Dermis blood vessel endothelial cell (primary cell): ENCODE measurements around the gene SPATA17. TPM values are rescaled to one million over a fixed set of nuclear protein-coding genes. Genes with fewer than 3 reads are reported as not detected.
"Not testable (repeated sequence)": the region's sequence is repeated elsewhere in the genome, so short reads cannot be mapped to it uniquely, and the experiment has no call there.

ENCODE experiments used
- DNase-seq: peaks from one replicate; pipeline ENCODE4 v3.0.0; 2010
- total RNA-seq: library from RNA; depleted of rRNA; stranded (reverse); fragments of >200 nt; gene quantifications from 2 replicates; pipeline ENCODE4 v1.2.3, GENCODE V29; 2014

The SPATA17 gene
- total RNA-seq, 1 donor from 2014 or later = not detected

DNA sequence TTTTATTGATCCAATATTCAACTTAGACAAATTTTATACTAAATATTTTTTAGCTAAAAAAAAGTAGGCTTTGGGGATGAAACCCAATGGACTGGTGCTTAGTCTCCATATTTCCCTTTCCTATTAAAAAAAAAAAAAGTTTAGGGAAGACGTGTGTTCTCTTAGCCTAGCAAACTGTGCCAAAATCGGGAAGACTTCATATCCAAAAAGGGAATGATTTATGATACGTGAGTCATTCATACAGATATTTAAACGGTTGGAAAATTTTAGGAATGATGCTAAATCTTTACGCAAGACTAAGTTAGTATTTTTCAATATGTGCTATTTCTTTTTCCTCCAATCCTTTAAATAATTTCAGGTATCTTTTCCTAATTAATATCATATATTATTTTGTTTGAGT lies 50.7 kb downstream of the SPATA17 start:
- DNase-seq = no peak

DNA sequence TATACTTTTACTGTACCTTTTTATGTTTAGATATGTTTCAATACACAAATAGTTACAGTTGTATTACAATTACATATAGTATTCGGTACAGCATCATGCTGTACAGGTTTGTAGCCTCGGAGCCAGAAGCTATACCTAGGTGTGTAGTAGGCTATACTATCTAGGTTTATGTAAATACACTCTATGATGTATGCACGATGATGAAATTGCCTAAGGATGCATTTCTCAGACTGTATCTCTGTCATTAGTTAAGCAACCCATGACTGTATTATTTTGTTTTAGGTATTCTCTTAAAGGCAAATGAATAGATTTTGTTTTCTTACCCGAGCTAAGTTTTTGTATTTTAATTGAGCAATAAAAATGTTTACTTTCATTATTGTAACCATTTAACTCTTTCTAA lies 56.4 kb downstream of the SPATA17 start:
- no peak for DNase-seq

- not testable (repeated sequence) for DNase-seq
Measured at GRCh38 chr1:217696140-217696539, 65.0 kb downstream of the SPATA17 start.

GRCh38 chr1:217703326-217703725 lies 72.2 kb downstream of the SPATA17 start:
- DNase-seq = no peak

DNA sequence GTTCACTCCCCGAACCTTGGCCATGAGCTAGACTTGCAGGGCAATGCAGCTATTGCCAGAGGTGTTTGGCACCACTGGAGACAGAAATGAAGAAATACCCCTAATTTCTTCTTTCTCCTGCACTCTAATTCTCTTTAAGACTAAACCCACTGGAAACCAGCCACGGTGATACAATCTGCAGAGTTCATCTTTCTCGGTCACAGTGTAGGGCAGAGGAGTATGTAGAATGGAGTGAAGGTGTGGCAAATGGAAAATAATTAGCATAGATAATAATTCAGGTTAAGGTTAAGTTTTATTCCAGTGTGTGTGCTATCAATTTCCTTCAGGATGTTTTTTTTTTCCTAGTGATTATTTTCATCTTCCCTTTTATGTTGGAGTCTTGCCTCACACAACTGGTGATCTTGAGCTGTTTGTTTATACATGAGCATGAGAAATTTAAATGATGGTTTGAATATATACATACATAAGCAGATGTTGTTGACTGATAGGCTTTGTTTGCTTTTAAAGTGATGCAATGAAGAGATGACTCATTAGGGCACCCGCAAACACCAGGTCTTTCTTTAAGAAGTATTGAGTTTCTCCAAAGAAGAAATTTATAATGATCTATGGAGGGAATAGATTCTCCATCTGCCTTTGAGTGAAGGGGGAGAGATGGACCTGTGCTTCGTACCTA lies 81.9 kb downstream of the SPATA17 start:
- no peak for DNase-seq

DNA sequence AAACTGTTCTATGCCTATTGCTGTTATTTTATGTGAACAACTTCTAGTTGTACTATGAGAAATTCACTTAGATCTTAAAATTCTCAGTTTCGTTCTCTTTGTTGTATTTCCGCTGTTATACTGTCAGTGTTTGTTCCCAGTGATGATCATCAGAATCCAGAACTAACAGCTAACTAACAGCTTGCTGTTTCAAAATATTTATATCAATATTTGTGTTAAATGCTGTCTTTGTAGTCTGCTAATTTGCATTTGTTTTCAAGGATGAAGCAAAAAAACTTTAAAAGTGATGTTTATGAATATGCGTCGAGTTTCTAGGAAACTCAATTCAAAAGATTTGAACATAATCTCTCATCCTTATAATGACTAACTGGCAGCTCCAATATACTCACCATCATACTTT lies 84.5 kb downstream of the SPATA17 start:
- DNase-seq = no peak

DNA sequence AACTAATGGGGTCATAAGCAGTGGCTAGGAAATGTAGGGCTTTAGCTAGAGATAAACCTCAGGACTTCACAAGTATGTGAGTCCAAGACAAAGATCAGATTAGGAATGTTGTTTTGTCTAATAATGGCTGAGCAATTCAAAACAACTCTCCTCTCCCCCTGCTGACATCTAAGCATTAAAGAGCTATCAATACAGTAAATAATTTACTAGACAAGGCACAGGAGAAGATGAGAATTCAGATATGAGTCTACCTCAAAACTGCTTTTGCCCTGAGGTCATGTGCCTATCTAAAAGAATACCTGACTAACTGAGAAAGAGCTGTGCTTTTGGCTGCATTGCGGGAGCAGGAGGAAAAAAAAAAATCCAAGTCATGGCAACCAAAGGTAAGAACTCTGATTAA lies 86.8 kb downstream of the SPATA17 start:
- no peak for DNase-seq

DNA sequence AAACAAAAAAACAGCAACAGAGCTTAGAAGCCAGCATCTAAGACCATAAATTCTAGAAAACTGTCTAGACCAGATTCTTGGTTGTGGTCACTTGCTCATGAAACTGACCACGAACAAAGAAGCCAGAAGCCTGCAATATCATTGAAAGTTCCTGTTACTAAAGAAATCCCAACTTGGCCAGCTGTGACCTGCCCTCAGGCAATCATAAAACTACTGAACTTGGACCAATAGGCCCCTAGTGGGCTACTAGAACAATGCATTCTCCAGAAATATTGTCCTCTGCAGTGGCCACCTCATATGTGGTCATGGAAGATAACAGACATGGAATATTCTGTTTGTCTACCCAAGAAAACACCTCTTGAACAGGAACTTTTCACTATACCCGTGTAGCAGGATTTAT lies 87.7 kb downstream of the SPATA17 start:
- DNase-seq = no peak

- no peak for DNase-seq
Measured at GRCh38 chr1:217721692-217722091, 90.5 kb downstream of the SPATA17 start.

GRCh38 chr1:217734973-217735372 lies 103.8 kb downstream of the SPATA17 start:
- no peak for DNase-seq

GRCh38 chr1:217747156-217747769 lies 116.1 kb downstream of the SPATA17 start:
- peak; percentile 42 for DNase-seq

DNA sequence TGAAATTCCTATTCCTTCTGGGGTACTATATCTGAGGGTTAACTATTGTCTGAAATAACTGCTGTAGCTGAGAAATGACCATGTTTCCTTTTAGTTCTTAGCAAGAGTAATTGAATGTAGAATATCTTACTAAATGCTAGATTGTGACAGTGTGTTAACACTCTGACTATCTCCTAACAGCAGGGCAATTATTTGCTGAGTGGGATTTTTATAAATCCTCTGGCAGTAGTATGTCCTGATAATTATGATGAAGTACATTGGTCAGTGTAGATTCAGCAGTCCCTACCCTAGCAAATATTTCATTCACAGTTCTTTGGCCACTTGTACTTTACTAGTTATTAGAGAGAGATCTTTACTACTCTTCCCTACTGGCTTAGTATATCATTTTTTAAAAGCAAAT lies 138.6 kb downstream of the SPATA17 start:
- no peak for DNase-seq

GRCh38 chr1:217770918-217771317 lies 139.8 kb downstream of the SPATA17 start:
- no peak for DNase-seq

GRCh38 chr1:217776693-217777092 lies 145.5 kb downstream of the SPATA17 start:
- DNase-seq = no peak

DNA sequence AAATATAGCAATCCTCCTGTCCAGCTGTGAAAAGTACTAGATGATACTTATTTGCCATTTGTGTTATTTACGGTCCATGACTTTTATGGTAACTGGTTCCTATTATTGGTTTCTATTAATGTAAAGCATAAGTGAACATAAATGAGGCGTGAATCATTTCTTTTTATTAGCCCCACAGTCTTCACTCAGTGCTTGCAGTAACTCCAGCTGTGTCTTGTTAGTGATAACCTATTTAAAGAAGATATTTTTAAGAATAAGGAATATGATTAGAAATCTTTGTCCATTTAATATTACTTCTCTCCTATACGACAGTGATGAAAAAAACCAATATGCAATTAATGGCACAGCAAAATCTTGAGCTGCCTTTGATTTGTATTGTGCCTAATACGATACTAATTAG lies 149.9 kb downstream of the SPATA17 start:
- DNase-seq = no peak

DNA sequence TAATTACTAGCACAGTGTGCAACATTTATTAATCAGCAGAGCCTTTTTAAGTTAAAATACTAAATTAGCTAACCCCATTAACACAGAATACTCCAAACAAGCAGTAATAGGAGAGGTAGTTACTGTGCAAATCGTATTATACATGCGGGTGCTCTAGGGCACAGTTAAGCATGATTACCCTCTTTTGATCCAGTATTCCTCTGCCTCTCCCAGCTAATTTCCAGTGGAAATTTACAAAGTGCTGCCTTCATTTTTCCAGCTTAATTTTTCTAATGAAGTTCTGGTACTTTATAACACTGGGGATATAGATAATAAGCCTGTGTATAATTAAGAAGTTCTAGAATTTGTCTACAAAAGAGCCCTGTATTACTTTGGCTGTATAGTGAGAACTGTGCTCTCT lies 159.9 kb downstream of the SPATA17 start:
- no peak for DNase-seq

DNA sequence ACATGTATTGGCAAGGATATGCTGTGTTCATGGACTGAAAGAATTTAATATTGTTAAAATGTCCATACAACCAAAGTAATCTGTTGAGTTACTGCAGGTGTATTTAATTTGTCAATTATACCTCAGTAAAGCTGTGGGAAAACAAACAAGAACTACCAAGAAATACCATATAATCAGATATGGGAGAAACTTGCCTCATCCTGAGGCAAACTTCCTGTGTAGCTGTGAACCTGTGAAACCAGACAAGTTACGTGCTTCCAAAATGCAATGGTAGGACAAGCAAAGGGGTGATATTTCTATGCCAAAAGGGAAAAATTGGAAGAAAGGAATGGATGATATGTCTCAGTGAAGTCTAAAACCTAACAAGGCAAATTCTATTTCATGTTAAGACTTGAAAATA lies 174.6 kb downstream of the SPATA17 start:
- DNase-seq = no peak

DNA sequence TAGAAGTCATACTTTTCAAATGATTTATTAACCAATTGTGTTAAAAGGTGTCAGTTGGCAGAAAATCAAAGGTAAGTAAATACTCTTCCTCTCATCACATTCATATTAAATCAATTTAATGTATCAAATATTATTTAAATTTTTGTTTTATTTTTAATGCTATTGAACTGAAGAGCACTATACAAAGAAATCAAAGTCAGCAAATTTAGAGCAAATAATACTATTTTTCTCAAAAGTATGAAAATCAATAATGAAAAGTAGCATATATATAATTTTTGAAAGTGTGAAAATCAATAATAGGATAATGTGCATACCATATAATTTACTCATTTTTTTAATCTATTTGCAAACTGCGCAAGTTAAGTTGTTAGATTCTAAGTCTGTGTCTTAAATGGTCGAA lies 181.0 kb downstream of the SPATA17 start:
- no peak for DNase-seq

DNA sequence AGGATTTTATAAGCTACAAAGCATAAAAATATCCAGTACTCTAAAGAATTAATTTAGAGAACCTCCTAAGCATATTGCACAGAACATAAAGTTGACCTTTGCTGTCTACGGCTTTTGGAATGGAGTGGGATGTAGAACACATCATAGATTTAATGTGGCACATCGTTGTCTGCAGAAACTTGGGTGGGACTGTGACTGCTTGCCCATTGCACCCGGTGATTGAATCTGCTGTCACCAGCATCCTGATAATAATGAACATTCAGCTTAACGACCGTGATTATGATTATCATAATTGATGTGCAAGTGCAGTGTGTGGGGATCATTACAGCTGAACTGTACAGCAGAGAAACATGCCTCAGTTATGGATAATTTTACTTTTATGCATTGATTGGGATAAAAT lies 181.9 kb downstream of the SPATA17 start:
- no peak for DNase-seq

GRCh38 chr1:217837691-217838090 lies 206.5 kb downstream of the SPATA17 start:
- DNase-seq = no peak

DNA sequence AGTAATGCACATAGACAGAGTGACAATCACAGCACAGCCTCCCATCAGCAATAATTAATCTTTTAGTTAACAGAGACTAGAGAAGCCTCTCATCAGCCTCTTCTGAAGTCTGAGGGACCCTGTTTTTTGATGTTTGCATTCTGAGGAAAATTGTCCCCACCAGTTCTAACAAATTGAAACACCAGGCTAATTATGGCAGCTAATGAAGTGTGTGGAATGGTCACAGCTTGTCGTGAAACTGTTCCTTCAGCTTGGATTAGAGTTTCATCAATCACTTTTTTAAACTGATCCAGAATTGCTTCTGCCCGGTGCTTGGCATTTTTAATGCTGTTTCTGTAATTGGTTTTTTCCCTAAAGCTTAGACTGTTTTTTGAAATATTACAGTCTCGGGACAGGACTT lies 208.0 kb downstream of the SPATA17 start:
- DNase-seq = no peak

DNA sequence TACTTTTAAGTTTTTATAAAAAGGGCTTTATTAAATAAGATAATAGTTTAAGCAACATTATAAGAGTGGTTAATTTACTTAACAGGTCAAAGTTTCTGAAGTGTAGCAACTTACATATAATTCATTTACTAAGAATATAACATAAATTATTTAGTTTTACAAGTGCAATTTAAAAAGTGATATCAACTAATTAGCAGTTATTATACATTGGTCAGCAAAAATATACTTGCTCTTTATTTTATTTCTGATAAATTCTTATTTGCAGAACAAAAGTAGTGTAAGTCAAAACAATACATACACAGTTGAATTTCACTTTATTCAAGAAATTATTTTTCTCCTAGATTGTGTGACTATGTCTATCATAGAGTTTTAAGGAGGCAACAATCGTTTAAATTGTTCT lies 215.6 kb downstream of the SPATA17 start:
- DNase-seq = no peak

DNA sequence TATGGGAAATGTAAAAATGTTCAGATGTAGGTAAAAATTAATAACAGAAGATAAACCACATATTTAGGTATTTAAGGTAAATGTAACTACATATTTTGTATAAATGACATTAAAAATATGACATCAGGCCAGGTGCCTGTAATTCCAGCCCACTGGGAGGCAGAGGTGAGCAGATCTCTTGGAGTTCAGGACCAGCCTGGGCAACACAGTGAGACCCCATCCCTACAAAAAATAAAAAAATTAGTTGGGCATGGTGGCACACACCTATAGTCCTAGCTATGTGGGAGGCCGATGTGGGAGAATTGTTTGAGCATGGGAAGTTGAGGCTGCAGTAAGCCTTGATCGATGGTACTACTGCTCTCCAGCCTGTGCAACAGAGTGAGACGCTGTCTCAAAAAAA lies 216.5 kb downstream of the SPATA17 start:
- DNase-seq = no peak

DNA sequence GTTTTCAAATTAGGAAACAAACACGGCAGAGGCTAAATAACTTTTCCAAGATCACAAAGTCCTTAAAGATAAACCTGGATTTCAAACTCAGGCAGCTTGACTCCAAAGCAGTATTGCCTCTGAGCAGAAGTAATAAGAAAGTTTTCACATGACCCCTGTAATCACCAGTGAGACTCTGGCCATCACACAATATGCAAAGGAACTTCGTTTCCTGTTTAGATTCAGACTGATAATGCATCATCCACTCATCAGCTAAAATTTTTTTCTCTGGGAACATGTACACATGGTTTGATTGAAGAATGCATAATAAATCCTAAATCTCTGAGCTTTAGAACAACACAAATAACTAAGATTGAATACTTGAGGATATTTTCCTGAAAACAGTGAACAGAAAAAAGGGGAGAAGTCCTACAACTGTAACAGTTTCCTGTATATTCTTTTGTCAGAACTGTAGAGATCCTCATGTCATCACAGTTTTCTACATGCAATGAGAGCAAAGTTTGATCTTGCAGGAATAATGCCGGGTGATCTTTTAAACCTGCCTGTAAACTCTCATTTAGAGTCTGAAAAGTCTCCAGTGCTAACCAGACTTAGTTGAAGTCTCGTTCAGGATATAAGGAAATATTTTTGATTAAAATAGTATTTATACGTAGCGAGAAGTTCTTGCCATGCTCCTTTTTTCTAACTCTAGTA lies 225.3 kb downstream of the SPATA17 start:
- DNase-seq = no peak
